A673 (cell line): ENCODE measurements around the gene PLVAP.

Source experiments
- CTCF ChIP-seq: fragments of 300-800, 200-600 bp; sonication (generic); conservative IDR thresholded peaks from 2 replicates; pipeline ENCODE4 v1.5.1; 2017; ENCODE audit warnings: low read depth, mild to moderate bottlenecking, antibody characterized with exemption, low read length, moderate library complexity, mixed read lengths
- EZH2 ChIP-seq: fragments of 200-600 bp; sonication (generic); IDR thresholded peaks from 2 replicates; pipeline ENCODE4 v1.6.1; 2017; ENCODE audit warnings: borderline replicate concordance, low read depth, mild to moderate bottlenecking, mixed read lengths, antibody characterized with exemption, low read length; ENCODE audit not compliant: poor library complexity, severe bottlenecking

DNA sequence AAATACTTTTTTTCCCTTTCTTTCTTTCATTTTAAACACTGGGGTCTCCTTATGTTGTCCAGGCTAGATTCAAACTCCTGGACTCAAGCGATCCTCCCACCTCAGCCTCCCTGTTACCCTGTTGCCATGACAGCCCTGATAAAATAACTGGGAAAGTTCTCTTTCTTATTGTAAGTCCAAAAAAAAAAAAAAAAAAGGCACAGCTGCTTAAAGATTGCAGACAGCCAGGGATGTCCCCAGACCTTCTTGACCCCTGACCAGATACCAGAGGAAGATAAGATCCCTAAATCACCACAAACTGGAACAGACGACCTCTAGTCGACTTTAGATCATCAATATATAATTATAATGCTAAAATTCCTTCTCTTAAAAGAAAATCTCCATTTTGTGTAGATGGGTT is 41.6 kb upstream of the PLVAP start:
- TF ChIP-seq CTCF: no peak
- no peak for TF ChIP-seq EZH2
